Measurements from ENCODE around the gene UNC5B.
"Not testable (repeated sequence)": the region's sequence is repeated elsewhere in the genome, so short reads cannot be mapped to it uniquely, and the experiment has no call there.

Gene UNC5B

DNA sequence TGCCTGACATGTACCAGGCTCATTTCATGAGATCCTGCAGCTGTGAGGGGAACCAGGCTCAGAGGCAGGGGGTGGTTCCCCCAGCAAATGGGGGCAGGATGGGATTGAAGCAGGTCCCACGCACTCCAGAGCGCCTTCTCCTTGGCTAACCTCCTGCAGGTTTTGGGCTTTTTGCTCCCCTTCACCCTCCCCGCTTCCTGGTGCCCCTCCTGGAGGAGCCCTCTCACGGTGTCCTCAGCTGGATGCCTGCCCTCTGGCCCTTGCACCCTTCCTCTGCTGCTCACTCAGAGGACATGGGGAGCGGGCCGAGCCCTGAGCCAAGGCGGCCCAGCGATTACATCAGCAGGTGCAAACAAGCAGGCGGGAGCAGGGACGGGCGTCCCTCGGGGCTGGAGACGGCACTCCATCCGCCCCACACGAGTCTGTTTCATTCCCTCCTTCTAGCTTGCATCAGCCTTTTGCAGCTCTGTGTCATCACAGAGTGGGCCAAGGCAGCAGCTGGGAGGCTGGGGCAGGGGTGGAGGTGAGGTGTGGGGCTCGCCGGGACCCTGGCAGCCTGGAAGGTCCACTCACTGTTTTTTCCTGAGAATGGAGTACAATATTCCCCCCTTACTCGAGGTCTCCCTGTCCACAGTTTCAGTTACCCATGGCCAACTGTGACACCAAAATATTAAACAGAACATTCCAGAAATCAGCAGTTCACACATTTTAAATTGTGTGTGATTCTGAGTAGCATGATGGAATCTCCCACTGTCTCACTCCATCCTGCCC lies 54.0 kb downstream of the UNC5B start:
- DNase-seq (ENCODE audit: low read depth in 2 of 2, low spot score in 1 of 2), result no peak

DNA sequence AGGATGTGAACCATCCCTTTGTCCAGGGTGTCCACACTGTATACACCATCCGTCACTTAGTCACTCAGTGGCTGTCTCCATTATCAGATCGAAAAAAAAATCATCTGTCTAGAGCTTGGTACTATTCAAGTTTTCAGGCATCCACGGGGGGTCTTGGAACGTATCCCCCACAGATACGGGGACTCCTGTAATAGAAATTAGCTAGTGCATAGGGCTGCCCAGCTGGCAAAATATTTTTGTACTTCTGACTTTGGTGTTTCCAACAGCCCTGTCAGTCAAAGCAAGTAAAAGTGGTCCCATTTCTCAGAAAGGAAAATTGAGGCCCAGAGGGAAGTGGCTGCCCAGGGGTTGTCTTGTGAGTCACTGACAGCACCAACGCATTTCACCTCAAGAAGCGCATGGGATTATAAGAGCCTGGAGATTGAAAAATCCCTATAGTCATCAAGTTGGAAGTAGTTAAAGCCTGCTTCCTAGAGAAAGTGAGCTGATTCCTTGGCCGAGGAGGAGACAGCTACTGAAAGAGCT lies 54.6 kb downstream of the UNC5B start:
- no peak for DNase-seq (ENCODE audit: low read depth in 2 of 2, low spot score in 1 of 2)

DNA sequence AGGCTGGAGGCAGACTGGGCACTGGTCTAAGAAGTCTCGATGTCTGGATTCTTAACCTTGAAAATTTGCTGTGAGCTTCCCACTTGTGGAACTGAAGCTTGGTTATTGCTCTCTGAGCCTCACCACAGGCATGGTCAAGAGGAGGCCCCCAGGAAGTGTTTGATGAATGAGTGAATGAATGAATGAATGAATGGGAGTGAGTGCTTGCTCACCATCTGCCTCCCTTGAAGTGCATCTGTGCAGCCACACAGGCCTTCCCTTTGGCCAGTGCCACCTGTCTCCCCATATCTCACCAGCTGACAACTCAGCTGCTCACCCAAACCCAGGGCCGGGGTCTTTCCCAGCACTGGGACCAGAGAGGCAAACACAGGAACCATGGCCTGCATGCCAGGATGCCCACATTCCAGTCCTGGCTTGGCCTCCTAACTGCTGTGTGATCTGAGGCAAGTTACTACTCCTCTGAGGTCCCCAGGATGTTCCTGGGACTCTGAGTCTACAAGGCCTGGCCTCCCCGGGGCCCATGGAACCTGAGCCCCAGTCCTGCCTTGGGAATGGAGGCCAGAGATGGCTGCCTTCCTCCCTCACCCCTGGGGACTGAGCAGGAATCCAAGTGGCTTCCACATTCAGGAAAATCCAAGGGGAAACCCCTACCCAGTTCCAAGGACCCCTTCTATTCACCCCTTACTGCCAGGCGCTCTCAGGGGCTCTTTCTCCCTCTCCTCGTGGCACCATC lies 55.3 kb downstream of the UNC5B start:
- DNase-seq (ENCODE audit: low read depth in 2 of 2, low spot score in 1 of 2), result no peak

DNA sequence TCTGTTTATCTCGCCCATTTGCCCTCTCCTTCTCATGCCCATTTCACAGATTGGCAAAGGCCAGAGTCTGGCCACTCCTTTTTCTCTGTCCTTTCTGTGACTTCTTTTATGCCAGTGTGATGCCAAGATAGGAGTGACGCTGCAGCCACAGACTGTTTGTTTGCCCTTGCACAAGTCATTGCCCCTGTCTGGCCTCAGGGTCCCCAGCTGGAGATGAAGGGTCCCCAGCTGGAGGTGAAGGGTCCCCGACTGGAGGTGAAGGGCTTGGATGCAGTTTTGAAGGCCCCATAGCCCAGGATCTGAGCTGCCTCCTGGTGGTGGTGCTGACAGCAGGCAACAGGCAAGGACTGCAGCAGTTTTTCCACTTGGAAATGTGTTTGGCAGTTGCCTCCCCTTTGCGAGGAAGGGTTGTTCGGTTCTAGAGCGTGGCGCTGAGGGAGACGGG lies 55.9 kb downstream of the UNC5B start:
- DNase-seq (ENCODE audit: low read depth in 2 of 2, low spot score in 1 of 2), result no peak

DNA sequence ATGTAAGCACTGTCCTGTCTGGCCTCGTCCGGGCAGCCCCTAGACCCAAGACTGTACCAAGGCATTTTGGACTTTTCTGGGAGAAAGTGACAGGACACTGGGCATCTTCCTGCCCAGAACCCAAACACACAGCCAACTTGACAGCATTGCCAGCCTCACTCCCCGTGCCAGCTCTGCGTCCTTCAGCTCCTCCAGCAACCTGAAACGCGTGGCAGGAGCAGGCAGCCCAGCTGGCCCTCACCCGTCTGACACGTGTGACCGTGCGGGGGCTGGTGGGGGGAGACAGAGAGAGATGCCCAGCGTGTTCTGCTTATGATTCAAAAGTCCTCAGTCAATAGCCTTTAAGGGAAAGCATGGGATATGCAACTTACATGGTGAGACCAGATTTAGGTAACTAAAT lies 56.4 kb downstream of the UNC5B start:
- DNase-seq (ENCODE audit: low read depth in 2 of 2, low spot score in 1 of 2), result no peak

DNA sequence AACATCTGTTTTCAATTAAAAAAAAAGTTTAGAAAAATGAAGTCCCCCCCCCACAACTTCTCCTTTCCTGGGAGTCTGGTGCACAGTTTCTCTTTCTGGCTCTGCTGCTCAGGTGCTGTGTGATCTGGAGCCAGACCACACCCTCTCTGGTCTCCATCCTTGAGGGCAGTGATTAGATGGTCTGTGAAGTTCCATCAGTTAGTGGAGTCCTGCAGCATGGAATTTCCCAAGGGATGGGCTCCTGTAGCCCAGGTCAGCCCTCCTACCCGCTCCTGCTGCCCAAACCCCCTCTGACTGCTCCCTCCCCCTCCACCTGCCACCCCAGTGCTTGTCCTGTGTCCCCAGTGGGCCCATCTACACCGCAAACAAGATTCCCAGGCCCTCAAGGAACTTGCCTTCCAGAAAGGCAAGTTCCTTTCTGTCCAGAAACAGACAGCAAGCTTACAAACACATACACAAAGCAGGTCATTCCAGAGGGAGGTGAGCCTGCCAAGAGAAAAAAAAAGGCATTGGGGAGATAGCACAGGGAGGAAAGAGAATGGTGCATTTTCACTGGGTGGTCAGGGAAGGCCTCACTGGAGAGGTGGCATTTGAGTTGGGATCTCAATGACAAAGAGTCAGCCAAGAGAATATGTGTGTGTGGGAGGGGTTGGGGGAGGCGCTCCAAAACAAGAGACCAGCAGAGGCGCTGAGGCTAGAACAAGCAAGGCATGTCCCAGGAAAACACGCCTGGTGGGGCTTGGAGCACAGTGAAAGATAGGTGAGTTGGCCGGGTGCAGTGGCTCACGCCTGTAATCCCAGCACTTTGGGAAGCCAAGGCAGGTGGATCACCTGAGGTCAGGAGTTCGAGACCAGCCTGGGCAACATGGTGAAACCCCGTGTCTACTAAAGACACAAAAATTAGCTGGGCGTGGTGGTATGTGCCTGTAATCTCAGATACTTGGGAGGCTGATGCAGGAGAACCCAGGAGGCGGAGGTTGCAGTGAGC lies 57.2 kb downstream of the UNC5B start:
- no peak for DNase-seq (ENCODE audit: low read depth in 2 of 2, low spot score in 1 of 2)

DNA sequence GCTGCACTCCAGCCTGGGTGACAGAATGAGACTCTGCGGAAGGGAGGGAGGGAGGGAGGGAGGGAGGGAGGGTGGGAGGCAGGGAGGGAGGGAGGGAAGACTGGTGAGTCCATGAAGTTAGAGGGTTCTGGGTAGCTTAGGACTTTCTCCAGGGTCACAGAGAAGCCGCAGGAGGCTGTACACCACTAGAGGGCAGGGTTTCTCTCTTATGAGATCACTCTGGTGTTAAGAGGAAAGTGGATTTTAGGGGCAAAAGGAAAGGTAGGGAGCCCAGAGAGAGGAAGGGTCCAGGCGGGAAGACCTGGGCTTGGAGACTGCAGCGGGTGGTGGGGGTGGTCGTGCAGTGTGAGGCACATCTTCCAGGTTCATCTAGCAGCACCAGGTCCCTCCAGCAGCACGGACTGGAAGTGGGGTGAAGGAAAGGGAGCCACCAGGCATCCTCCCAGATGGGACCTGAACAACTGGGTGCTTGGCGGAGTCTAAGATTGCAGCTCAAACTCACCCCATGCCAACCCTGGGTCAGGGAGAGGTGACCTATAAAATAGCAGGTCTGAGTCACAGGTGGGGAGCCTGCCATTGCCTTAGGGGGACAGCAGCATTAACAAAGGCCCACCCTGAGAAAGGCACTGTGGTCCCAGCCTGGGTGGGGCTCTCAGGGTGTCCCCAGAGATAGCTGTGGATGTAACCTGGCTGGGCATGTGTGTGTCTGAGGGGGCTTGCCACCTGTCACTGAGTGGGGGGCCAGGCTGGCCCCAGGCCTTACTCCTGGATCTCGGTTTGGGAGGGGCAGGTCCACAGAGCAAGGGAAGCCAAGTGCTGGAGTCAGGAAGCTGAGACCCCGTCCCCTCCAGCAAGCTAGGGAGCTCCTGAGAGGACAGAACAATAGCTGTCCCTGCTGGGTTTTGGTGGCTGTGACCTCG lies 58.2 kb downstream of the UNC5B start:
- DNase-seq (ENCODE audit: low read depth in 2 of 2, low spot score in 1 of 2), result no peak

DNA sequence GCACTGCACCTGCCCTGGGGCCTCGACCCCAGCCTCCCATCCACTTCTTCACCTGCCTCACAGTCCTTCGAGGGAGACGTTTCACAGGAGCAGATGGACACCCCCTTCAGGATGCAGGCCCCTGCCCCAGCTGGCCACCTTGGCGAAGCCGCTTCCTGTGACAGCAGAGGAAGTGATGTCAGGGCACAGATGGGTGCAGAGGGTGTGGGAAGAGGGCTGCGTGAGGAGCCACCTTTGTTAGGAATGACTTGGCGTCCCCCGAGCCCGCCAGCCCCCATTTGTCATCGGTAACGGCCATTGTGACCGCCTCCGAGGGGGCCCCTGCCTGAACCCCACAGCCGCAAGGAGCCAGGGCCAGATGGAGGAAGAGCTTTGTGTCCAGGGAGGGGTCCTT lies 59.3 kb downstream of the UNC5B start:
- DNase-seq (ENCODE audit: low read depth in 2 of 2, low spot score in 1 of 2), result no peak

DNA sequence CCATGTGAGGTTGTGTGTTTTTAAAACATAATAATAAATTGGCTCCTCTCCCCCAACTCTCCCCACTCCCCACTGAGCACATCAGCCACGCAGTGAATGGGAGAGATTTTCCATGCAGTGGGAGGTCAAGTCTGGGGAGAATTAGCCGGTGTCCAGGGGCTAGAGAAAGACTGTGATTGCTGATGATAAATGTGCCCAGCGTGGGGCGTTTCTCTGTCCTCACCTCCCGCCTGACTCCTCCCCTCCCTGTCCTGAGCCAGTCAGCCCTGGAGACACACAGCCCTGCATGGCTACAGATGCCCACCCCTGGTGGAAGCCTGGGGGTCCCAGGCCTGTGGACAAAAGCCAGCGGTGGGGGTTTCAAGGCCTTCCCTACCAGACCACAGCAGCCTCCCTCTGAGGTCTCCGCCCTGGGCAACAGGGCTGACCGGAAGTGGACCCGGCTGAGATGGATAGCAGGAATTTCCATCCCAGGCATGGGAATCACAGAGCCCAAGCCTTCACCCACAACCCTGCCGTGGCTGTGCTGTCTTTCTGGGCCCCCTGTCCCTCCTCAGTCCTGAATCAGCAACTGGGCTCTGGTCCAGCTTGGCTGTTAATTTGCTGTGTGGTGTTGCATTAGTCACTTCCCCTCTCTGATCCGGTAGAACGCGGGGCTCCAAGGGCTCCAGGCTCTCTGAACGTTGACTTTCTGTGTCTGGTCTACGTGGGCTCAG lies 59.8 kb downstream of the UNC5B start:
- DNase-seq (ENCODE audit: low read depth in 2 of 2, low spot score in 1 of 2), result no peak

DNA sequence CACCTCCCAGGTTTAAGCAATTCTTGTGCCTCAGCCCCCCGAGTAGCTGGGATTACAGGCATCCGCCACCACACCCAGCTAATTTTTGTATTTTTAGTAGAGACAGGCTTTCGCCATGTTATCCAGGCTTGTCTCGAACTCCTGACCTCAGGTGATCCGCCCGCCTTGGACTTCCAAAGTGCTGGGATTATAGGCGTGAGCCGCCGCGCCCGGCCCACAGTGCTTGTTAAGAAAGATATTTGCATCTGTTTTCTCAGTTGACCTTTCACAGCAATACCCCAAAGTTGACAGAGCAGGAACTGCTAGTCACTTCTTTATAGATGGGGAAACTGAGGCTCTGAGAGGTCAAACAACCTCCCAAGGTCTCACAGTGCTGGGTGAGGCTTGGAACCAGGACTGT lies 60.6 kb downstream of the UNC5B start:
- not testable (repeated sequence) for DNase-seq (ENCODE audit: low read depth in 2 of 2, low spot score in 1 of 2)

DNA sequence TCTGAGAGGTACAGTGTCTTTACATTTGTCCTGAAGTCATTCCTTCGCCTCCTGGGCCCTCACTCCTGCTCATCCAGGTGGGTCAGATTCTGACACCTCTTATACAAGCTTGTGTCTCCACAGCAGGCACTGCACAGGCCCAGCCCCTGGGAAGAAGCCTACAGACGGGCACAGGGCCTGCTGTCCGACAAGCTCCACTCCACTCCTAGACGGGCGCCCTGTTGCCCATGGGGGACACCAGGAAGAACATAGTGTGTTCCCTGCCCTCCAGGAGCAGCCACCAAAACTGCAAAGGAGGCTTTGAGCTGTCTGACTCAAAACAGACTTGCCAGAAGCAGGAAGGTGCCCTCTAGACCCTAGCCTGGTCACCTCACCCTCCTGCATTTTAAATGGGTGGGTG lies 61.1 kb downstream of the UNC5B start:
- no peak for DNase-seq (ENCODE audit: low read depth in 2 of 2, low spot score in 1 of 2)

DNA sequence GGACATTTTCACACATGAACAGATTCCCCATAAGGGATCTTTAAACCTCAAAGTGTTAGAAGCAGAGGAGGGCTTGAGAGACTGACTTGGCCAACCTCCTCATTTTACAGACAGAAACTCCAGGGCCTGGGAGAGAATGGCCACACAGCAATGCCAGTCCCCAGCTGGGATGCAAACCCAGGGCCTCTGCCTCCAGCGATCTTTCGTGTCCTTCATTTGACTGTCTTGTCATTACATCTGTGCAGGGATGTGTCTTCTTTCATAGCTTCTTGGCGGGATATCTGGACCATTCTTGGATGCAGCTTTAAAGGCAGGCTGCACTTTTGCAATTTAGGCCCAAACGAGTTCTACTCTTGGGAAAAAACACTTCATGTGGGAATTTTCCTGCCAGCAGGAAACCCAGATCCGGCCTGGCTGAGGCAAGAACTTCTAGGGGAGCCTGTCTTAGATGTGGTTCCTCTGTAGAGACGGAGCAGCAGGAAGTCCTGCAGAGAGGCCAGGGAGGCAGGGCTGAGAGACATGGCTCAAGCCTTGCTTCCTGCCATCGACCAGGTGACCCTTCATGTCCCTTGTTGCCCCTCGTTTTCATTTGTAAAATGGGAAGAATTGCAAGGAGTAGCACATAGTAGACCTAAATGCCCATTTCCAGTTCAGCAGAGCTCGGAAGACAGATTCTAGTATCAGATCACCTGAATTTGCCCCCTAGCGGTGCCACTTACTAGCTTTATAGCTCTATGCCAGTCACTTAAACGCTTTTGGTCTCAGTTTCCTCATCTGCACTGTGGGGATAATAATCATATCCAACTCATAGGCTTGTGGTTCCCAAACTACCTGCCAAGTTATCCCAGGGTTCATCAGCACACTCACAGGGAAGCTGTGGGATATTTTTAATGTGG lies 62.8 kb downstream of the UNC5B start:
- DNase-seq (ENCODE audit: low read depth in 2 of 2, low spot score in 1 of 2), result no peak

DNA sequence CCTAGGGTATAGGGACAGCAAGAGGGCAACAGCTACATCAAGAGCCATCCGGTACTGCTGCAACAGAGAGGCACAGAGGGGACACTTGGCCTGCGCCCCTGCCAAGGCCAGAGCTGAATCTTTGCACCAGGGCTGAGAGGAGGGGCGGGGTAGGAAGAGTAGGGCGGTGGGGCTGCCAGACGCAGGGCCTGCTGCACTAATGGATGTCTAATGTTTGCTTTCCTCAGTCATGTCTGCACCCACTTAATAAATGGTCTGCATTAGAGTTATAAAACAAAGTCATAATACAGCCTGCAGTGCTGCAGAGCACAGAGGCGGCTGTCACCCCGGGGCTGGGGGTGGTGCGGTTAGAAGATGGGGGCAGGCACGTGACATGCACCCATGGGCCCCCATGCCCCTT lies 64.5 kb downstream of the UNC5B start:
- DNase-seq (ENCODE audit: low read depth in 2 of 2, low spot score in 1 of 2), result no peak

DNA sequence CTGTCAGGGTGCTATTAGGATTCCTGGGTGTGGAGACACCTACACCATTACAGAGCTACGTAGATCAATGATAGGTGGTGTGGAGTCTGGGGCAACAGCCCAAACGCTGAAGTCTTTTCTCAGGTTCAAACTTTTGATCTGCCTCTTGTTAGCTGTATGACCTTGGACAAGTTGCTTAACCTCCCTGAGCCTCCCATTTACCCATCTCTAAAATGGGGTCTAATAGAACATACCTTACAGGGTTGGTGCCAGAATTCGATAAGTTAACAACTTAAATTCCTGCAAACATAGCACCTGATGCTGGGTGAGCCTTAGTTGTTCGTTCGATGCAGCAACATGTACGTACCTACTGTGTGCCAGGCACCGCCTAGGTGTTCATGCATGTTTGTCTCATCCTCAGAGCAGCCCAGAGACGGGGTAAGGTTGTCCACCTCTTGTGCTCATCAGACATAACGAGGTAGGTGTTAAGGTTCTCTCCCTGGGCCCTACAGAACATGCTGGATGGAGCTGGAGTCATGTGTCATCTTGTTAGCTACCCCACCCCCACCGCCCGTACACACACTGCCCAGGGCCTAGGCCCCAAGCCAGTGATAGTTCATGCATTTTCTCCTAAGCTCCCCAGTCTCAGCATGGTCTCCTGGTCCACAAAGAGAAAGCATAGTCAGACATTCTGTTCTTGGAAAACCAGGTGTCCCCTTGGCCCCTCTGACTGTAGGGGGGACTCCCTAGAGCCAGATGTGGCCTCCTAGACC lies 65.7 kb downstream of the UNC5B start:
- no peak for DNase-seq (ENCODE audit: low read depth in 2 of 2, low spot score in 1 of 2)

DNA sequence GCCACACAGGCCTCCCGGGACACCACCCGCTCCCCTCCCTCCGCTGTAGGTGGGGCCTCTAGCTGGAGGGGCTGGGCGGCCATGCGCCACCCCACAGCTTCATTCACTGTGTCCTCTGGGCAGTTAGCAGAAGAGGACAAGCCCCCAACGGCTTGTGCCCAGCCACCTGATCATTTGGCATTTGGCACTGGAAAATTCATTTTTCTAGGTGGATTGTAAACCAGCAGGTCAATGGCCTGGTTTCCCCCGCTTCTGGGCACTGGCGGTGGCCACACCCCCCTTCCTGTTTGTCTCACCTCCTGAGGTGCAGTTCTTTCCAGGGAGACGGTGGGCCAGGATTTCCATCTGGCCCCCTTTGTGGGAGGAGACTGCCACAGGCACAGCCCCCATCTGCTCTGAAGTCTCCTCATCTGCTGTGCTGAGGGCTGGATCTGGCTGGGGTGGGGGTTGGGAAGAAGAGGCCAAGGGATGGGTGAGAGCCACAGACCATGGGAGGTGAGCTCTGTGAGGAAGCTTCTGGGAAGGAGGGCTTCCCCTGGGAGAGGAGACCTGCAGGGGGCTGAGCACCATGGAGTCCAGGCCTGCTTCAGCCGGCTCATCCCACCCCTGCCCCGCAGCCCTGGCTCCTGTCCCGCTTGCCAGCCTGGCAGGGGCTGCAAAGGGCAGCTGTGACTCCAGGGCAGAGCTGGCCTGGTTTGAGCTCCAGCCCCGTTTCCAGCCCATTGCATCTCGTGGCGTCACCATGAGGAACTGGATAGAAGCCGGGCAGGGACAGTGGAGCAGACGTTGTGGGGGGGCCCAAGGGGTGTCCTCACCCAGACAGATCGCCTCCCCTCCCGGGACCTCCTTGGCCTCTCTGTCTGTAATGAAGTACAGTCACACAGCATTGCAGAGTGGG lies 66.6 kb downstream of the UNC5B start:
- DNase-seq (ENCODE audit: low read depth in 2 of 2, low spot score in 1 of 2), result no peak

DNA sequence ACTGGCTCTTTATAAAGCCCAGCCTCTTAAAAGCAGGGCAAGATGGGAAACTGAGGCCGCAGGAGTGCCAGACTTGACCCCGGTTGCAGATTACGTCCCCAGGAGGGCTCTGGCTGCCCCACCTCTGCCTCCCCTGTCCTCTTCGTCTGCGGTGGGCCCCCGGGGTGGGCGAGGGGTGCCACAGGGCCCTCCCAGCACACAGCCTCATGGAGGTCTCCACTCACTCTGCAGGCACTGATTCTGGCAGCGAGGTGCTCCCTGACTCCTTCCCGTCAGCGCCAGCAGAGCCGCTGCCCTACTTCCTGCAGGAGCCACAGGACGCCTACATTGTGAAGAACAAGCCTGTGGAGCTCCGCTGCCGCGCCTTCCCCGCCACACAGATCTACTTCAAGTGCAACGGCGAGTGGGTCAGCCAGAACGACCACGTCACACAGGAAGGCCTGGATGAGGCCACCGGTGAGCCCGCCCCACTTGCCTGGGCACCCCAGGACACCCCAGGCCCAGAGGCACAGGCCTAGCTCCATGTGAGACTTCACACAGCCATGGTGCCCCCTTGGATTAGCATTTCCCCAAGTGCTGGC lies 67.3 kb downstream of the UNC5B start:
- no peak for DNase-seq (ENCODE audit: low read depth in 2 of 2, low spot score in 1 of 2)

Data from stimulated activated CD8-positive, alpha-beta memory T cell treated with anti-CD3 and anti-CD28 coated beads, Interleukin-4, amount 100 ng/mL, for 4 hours (primary cell).